Astrocyte of the cerebellum (primary cell): ENCODE measurements around the gene DUOX1.

Experiments
- DNase-seq: peaks from one replicate; pipeline ENCODE4 v3.0.0-alpha.2; 2011; ENCODE audit warnings: low read depth
- H3K4me3 ChIP-seq: 2 replicates; pipeline ENCODE4 v1.5.1; 2011; ENCODE audit warnings: mild to moderate bottlenecking, low read depth, low read length, moderate library complexity
- CTCF ChIP-seq: IDR thresholded peaks from 2 replicates; pipeline ENCODE4 v1.5.1; 2012; ENCODE audit warnings: low read length, low read depth, moderate library complexity, mild to moderate bottlenecking; ENCODE audit errors: missing control alignments
- in situ Hi-C: cut with HindIII; loops from 2 replicates; pipeline ENCODE4 v1.10.0; 2017; ENCODE audit warnings: low sequenced_read_pairs

DUOX1 gene

GRCh38 chr15:45121706-45122417 is 7.9 kb upstream of the DUOX1 start:
- H3K4me3 ChIP-seq: no peak overlapping the region
- DNase-seq: peak; percentile 6
- in situ Hi-C loops: no loop called here
- no peak for TF ChIP-seq CTCF

GRCh38 chr15:45122719-45123118 is 7.1 kb upstream of the DUOX1 start:
- no peak for DNase-seq
- in situ Hi-C loops: no loop called here
- no peak overlapping the region for H3K4me3 ChIP-seq
- no peak for TF ChIP-seq CTCF

- no peak for DNase-seq
- TF ChIP-seq CTCF: no peak
- no peak overlapping the region for H3K4me3 ChIP-seq
- in situ Hi-C loops: no loop called here
These were observed 6.4 kb upstream of the DUOX1 start for GRCh38 chr15:45123397-45123796.

- DNase-seq: no peak
- H3K4me3 ChIP-seq: no peak overlapping the region
- peak; percentile 66 for TF ChIP-seq CTCF
- in situ Hi-C loops: no loop called here
These were observed 3.1 kb upstream of the DUOX1 start for GRCh38 chr15:45126535-45127158.

- DNase-seq: no peak
- no peak overlapping the region for H3K4me3 ChIP-seq
- in situ Hi-C loops: no loop called here
- no peak for TF ChIP-seq CTCF
These were observed 689 bp upstream of the DUOX1 start for GRCh38 chr15:45128971-45129639.

- no peak for DNase-seq
- no peak for TF ChIP-seq CTCF
- H3K4me3 ChIP-seq: no peak overlapping the region
- in situ Hi-C loops: no loop called here
These were observed 652 bp downstream of the DUOX1 start for GRCh38 chr15:45130291-45131000.
